Measurements from ENCODE around the gene SCGB3A1. TPM values are rescaled to one million over a fixed set of nuclear protein-coding genes. Genes with fewer than 3 reads are reported as not detected.

Gene SCGB3A1
- total RNA-seq, 2 donors from 2014 or later, result not detected

- no peaks in the 10 kb centered on the region for H3K4me1 ChIP-seq
- no peak overlapping the region for H3K27ac ChIP-seq
- no peak for DNase-seq (ENCODE audit: low spot score)
- no peak overlapping the region for H3K4me3 ChIP-seq
- H3K9me3 ChIP-seq, result no peaks in the 10 kb centered on the region
- no peaks in the 10 kb centered on the region for H3K27me3 ChIP-seq
- H3K36me3 ChIP-seq, result no peaks in the 10 kb centered on the region
- TF ChIP-seq, protein P1, sequence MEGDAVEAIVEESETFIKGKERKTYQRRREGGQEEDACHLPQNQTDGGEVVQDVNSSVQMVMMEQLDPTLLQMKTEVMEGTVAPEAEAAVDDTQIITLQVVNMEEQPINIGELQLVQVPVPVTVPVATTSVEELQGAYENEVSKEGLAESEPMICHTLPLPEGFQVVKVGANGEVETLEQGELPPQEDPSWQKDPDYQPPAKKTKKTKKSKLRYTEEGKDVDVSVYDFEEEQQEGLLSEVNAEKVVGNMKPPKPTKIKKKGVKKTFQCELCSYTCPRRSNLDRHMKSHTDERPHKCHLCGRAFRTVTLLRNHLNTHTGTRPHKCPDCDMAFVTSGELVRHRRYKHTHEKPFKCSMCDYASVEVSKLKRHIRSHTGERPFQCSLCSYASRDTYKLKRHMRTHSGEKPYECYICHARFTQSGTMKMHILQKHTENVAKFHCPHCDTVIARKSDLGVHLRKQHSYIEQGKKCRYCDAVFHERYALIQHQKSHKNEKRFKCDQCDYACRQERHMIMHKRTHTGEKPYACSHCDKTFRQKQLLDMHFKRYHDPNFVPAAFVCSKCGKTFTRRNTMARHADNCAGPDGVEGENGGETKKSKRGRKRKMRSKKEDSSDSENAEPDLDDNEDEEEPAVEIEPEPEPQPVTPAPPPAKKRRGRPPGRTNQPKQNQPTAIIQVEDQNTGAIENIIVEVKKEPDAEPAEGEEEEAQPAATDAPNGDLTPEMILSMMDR (IDR thresholded peaks at IDR 0.05), result no peak
These were observed 18.7 kb upstream of the SCGB3A1 start for GRCh38 chr5:180609817-180610550.

DNA sequence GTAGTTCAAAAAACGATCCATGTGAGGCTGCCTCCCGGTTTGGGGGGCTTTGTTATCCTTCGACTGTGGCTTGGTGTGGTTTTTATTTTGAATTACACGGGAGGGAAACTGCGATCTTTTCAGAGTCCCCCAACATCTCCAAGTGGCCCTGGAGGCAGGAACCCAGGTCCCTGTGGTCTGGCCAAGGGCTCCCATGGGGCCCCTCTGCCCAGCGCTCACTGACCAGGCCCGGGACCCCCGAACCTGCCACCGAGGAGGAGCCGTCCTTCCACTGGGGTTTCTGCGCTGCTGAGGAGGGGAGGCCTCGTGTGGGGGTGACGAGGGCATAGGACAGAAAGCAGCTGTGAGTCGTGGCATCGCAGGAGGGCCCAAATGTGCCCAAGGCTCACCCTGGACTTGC is 18.1 kb upstream of the SCGB3A1 start:
- no peaks in the 10 kb centered on the region for H3K36me3 ChIP-seq
- no peak overlapping the region for H3K4me3 ChIP-seq
- H3K27me3 ChIP-seq, result no peaks in the 10 kb centered on the region
- no peak for DNase-seq (ENCODE audit: low spot score)
- no peak overlapping the region for H3K27ac ChIP-seq
- H3K9me3 ChIP-seq, result no peaks in the 10 kb centered on the region
- no peaks in the 10 kb centered on the region for H3K4me1 ChIP-seq
- TF ChIP-seq, protein P1 (IDR thresholded peaks at IDR 0.05), result no peak

GRCh38 chr5:180608572-180609310 is 17.4 kb upstream of the SCGB3A1 start:
- Histone ChIP-seq H3K9me3 (no peaks in the 10 kb centered on the region), H3K27ac (no peak overlapping the region), H3K4me3 (no peak overlapping the region), H3K27me3 (no peaks in the 10 kb centered on the region), H3K36me3 (no peaks in the 10 kb centered on the region), H3K4me1 (no peaks in the 10 kb centered on the region)
- no peak for DNase-seq (ENCODE audit: low spot score)
- TF ChIP-seq, protein P1 (IDR thresholded peaks at IDR 0.05), result no peak

- DNase-seq (ENCODE audit: low spot score), result no peak
- Histone ChIP-seq H3K27ac (no peak overlapping the region), H3K27me3 (no peaks in the 10 kb centered on the region), H3K4me3 (no peak overlapping the region), H3K9me3 (no peaks in the 10 kb centered on the region), H3K36me3 (no peaks in the 10 kb centered on the region), H3K4me1 (no peaks in the 10 kb centered on the region)
- TF ChIP-seq, protein P1 (IDR thresholded peaks at IDR 0.05), result no peak
These were observed 16.7 kb upstream of the SCGB3A1 start for GRCh38 chr5:180607861-180608571.

DNA sequence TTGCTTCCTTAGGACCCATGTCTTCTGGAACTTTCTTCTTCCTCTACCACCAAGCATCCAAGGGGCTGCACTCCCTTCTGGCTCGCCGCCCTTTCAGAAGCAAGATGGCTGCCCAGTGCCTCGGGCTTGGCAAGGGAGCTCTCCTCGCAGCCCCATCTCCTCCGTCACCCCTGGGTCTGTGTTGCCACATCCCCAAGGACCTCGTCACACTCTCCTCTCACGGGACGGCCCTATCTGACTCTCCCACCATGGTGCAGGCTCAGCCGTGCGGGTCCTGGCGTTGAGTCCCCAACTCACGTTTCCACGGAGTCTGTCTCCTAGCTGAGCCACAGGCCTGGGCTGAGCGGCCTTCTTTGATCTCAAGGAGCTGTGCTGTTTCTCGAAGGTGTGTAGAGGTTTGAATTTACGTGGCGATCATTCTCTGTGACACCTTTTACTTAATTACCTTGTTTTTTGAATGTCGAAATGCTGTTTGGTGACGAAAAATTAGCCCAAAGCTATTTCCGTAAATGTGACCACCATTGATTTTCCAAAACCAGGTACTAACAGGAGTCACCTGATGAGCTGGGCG is 15.0 kb upstream of the SCGB3A1 start:
- Histone ChIP-seq H3K4me3 (no peak overlapping the region), H3K4me1 (no peaks in the 10 kb centered on the region), H3K27me3 (no peaks in the 10 kb centered on the region), H3K27ac (no peak overlapping the region), H3K36me3 (no peaks in the 10 kb centered on the region), H3K9me3 (no peaks in the 10 kb centered on the region)
- DNase-seq (ENCODE audit: low spot score), result no peak
- TF ChIP-seq, protein P1 (IDR thresholded peaks at IDR 0.05), result peak in 1 of 2 donors; percentile 5

Data from right atrium auricular region (tissue), 2 donors.